Measurements from ENCODE around the gene CPA4.

Gene CPA4

DNA sequence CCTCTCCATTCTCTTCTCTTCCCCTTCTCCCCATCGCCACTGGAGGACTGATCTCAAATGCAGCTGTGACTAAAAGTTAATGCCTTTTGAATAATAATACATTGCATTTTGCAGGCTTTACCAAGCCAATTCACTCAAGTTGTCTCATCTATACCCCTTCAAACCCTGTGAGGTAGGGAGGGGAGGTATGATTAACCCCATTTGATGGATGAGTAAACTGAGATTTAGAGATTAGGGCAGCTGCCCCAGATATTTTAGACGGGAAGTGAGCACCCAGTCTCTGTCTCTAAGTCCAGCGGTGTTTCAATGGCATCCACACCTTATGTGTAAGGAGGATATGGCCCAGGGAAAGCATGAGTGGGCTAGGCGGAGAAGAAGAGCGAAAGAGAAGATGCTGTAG, 52.8 kb downstream of the CPA4 start:
- no peak for DNase-seq (ENCODE audit: low spot score)

DNA sequence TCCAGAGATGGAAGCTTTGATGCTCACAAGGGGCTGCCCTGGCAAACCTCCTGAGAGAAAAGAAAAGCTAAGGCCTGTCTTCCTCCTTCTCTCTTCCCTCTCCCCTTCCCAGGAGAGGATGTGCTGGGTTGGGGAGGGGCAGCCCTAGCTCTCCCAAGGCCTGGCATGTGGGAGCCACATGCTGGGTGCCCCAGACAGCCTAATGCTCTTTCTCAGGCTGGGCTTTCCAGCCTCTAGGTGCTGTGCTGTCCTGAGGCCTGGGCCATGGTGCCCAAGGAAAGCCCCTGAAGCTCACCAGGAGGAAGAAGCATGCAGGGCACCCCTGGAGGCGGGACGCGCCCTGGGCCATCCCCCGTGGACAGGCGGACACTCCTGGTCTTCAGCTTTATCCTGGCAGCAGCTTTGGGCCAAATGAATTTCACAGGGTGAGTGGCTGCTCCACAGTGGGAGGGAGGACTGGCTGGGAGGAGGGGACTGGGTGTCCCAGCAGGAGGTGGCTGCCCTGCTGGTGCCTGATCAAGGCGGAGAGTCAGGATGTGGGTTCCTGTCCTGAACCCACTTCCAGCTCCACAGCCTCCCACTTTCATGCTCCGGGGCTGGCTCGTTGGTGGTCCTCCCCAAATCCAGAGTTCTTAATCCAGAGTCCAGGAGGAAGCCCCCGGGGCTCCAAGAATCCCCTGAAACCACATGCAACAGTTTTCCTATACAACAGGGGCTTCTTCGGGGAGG, 53.4 kb downstream of the CPA4 start:
- no peak for DNase-seq (ENCODE audit: low spot score)

DNA sequence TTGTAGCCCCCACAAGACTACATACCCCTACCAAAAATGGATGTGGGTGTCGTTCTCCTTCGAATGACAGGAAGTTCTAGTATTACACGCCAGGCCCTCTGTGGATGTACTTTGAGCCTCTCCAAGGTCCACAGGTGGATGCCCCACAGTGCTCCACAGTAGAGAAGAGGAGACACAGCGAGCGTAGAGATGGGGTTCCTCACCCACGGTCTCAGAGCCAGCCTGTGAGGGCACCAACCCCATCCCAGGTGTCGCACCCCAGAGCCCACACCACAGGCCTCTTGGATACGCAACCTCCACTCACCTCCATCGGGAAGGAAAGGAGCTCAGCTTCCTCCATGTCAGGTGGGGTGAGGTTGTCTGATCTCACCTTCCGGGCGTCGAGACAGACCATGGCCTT, 54.0 kb downstream of the CPA4 start:
- no peak for DNase-seq (ENCODE audit: low spot score)

DNA sequence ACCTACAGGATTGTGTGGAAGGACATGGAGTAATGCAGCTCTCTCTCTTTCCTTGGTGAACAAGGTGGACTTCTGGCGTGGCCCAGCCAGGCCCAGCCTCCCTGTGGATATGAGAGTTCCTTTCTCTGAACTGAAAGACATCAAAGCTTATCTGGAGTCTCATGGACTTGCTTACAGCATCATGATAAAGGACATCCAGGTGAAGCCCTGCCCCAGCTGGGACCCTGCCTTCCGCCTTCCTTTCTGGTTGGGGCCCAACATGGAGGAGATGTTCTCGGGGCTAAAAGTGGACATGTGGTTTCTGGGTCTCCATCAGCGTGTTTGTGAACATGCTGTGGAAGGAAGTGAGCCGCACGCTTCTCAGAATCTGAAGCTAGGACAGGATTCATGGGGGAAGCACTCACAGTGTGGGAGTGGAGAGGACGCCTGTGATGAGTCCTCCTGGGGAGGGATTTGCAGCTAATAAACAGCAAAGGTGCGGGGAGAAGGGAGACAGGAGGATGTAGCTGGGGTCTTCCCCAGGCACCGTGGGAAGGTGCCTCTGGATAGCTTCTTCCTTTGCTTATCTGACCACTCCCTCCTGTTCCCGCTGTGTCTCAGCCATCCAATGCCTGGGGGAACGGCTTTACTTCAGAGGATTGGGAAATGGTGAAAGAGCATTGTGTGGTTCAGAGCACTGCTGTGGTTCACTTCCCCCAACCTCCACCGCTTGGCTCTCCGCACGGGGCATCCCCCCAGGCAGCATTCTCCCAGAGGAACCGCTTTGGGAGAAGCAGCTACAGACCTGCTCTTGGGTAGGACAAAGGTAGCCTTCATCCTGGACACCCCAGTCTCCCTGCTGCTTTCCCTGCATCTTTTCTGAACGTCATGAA, 57.2 kb downstream of the CPA4 start:
- no peak for DNase-seq (ENCODE audit: low spot score)

DNA sequence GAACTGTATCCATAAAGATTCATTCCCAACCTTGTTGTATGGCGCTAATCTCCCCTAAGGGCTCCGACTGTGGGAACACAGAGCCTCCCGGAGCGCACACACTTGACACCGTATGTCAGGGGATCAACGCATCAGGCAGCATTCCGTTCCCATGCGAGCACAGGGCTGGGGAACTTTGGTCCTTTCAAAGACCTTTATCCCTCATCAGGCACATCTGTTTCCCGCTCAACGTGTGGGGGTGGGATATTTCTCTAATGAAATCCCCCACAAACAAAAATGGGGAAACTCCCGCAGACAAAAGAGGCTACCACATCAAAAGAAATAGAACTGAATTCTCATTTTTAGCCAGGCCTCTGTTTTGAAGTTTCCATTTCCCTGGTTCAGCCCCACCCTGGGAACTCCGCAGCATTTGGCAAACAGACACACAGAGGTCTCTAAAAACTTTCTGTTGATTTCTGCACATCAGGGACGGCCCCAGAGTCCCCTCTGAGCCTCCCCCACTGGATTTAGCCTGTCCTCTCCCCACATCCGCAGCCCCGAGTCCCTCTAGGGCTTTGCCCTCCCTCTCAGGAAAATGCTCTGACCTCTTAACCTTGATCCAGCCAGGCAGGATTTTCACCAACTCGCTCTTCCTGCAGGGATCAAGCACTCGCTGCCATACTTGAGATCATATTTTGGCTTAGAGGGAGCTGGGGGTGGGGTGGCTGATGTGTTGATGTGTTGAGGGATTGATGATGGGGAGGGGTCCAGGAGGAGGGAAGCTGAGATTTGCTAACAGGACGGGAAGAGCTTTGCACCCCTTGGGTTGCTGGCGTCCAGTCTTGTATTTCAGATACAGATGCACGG, 58.2 kb downstream of the CPA4 start:
- DNase-seq (ENCODE audit: low spot score), result no peak

DNA sequence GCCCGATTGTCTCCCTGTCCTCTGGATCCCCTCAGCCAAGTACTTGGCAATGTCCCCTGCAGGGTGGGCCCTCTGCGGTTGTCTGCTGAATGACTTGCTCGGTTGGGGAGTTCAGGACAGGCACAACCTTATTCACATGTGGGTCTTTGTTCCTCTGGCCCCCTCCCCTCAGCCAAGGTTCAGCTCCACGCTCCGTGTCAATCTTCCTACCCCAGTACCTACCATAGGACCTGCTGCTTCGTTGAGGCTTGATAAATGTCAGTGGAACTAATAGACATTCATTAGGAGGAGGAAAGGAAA, 58.8 kb downstream of the CPA4 start:
- DNase-seq (ENCODE audit: low spot score), result no peak

DNA sequence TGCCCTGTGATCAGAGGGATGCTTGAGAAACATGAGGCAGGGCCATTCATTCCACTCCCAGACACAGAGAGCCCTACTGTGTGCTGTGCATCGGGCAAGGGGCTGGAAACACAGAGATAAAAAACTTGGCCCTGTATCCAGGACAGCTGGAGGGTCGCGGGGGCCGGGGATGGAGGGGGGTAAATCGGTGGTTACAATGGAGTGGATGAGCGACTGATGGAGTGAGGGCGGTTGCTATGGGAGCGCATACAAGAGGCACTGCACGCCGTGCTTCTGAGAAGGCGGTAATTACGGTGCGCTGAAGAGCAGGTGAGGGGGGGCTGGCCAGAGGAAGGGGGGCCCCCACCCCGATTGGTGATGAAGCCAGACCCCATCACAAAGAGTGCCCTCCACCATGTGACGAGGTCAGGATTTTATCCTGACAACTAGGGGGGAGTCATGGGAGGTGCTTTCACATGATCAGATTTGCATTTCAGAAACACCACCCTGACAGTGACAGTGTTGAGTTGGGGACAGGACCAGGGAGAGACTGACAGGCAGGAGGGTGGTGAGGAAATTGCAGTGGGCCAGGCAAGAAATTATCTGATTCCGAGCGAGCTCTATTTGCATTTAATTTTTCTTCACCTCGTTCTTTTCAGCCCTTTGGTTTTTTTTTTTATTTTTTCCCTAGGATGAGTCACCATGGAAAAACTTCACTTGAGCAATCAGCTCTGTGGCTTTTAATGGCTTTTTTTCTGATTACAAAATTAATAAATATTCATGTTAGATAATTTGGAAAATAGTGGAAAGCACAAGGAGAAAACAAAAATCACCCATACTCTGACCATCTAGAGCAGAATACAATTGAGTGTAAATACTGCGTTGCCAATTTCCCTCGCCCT, 59.5 kb downstream of the CPA4 start:
- no peak for DNase-seq (ENCODE audit: low spot score)

DNA sequence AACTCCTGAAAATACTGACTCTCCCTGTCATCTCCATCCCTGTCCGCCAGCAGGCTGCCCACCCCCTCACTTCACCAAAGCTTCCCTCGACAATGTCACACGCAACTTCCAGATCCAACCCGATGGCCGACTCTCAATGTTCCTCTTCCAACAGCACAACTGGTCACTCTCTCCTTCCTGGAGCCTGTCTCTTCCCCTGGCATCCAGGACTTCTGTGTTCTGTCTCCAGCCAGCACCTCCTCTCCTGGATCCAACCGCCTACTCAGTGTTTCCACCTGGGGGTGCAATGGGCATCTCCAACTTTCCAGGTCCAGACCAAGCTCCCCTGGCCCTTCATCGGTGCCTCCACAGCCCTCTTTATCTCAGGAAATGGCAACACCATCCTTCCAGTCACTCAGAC, 60.2 kb downstream of the CPA4 start:
- DNase-seq (ENCODE audit: low spot score), result no peak

DNA sequence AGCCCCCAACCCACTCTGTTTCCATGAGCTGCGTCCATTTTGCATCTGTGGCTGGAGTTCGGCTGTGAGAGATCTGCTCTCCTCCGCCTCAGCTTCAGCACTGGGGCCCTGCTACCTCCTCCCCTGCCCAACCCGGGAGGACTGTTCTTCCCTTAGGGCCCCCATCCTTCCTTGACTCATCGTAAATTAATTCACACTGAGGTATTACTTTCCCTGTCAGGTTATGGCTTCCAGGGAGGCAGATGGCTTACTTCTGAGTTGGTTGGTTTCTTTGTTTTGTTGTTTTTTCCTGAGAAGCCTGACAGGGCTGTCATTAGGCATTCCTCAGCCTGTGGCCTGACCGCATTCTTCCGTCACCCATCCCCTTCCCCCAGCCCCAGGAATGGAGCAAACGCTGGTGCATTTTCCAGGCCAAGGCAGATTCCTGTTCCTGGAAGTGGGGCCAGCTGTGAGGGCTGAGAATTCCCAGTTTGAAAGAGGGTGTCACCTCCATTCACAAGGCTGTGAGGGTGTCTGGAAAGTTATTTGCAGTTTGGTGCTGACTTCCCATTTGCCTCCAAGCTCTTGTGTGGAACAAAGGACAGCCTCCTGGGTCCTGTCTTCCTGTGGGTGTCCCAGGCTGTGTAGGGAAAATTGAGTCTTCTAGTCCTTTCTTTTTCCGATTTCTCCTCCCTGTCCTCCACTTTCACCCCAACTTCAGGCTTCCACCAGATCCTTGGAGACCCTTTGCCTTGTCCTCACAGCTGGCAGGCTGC, 63.3 kb downstream of the CPA4 start:
- DNase-seq (ENCODE audit: low spot score), result no peak

DNA sequence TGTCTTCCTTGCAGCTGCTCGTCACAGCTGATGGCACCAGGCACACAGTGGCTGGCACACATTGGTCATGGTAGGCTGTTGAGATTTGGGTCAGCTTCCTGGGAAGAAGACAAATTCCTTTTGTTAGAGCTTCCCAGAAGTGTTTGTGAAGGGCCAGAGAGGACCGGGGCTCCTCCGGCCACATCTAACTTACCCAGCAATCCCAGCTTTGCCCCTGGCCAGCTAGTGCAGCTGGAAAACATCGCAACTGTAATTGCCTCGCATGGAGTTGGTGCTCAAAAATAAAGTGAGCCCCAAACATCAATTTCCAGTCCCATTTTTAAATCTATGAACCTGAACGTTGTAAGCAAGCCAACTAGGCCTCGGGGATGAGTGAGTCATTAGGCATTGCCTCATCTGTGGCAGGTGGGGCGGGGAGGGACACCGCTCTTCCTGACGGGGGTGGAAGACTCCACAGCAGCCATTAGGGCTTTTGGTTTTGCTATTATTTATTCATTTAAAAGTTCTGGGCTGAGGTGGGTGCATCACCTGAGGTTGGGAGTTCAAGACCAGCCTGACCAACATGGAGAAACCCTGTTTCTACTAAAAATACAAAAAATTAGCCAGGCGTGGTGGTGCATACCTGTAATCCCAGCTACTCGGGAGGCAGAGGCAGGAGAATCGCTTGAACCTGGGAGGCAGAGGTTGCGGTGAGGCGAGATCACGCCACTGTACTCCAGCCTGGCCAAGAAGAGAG, 64.1 kb downstream of the CPA4 start:
- no peak for DNase-seq (ENCODE audit: low spot score)

DNA sequence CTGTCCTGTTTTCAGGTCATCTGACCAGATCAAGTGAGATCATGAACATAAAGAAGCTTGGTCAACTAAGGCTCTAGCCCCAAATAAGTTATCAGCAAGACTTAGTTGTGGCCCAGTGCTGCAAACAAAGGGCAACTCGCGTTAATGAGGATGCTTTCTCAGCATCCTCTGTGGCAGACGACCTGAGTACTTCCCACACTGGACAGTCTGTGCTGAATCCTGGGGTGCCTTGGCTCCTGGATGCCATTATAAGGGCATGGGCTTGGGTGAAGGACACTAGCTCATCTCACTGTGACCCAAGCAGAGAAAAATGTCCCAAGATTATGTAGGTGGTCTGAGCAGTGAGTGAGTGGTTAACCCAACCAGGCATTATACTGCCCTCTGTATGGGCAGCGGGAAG, 65.5 kb downstream of the CPA4 start:
- DNase-seq (ENCODE audit: low spot score), result no peak

DNA sequence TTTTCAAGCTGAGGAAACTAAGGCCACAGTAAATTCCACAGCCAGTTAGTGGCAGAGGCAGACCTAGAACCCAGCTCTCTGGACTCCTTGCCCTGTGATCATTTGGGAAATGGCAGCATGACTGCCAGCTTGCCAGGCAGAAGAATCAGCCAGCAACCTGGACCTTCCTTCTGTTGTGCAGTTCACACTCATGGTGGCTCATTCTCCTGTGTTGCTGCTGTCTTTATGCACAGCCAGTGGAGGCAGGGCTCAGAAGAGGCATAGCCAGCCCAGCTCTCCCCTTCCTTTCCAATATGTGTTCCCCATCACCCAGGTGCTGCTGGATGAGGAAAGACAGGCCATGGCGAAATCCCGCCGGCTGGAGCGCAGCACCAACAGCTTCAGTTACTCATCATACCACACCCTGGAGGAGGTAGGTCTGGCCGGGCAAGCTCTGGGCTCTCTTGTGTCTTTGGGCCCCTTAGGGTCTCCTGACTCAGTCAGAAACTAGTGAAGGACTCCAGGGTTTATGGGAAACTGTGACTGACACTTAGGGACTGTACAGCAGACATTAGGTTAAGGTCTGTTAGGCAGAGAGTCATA, 66.4 kb downstream of the CPA4 start:
- DNase-seq (ENCODE audit: low spot score), result no peak

DNA sequence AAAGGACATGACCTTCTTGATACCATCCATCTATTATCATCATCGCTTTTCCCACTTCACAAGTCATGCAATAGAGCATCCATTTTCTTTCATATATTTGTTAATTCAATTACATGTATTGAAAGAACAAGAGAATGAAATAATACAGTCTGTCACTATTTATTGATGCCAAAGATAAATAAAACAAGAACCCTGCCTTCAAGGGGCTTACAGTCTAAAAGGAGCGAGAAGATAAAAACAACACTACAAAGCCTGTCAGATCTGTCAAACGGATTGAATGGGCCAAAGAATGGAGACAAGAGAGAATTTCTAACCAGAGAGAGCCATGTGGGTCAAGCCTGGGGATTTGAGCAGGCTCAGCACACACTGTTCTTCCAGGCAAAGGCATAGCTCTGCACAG, 67.6 kb downstream of the CPA4 start:
- no peak for DNase-seq (ENCODE audit: low spot score)

DNA sequence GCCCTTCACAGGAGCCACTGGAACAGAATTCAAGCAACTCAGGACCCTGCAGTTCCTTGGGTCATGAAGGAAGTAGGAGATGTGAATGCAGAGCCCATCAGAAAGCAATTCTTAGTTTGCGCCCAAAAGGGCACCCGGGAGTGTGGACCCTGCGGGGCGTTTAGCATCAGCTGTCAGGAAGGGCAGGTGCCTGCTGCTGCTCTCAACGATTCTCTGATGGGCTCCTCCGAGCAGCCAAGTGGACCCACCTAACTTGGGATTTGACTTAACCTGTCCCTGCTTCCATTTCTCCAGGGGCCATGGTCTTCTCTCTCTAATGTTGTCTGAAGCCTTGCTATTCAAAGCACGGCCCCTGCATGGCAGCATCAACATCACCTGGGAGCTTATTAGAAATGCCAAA, 68.7 kb downstream of the CPA4 start:
- no peak for DNase-seq (ENCODE audit: low spot score)

DNA sequence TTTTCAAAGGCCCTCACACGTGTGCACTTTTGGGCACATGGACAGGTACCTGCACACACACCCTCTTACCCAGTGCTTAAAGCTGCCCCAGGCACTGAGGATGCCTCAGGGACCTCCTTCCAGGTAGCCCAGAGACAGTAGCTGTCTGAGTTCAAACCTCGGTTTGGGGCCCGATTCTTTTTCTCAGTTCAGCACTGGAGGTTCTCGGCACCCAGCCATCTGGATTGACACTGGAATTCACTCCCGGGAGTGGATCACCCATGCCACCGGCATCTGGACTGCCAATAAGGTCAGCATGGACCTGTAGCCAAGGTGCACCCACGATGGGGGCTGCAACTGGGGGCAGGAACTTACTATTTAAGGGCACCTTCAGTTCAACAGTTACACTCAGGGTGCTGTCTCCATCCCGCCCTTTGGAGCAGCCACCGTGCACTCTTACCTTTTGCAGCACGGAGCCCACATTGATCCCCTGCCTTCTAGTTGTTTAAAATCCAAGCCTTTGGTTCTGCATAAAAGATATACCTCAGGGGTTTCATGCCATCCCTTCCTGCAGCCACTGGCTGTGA, 69.4 kb downstream of the CPA4 start:
- DNase-seq (ENCODE audit: low spot score), result no peak

DNA sequence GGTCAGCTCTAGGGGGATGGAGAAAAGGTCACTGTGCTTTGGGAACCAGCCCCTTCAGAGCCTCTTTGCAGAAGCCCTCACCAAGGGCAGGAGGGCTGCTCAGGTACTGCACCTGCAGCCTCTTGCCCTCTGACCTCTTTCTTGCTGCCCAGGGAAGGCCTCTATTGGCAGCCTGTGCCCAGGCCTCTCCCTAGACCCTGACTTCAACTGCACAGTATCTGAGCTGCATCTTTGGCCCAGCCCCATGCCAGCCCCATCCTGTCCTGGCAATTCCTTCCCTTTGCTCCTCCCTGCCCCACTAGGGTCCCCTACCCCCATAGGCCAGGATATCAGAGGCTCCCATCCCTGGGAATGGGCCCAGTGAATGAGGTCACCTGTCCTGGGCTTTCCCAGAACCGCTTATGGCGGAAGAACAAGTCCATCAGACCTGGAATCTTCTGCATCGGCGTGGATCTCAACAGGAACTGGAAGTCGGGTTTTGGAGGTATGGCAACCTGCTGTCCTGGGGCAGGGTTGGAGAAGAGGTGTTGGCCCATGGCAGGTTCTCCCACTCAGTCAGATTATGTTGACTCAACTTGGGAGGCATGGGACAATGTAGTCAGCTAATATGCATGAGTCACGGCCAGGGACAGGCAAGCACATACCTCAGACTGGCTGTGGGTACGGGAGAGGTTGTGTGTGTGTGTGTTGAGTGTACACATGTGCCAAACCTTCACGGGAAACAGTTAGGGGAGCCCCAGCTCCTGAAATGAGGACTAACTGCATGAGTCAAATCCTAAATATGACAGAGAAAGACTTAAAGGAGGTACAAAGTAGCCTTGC, 70.3 kb downstream of the CPA4 start:
- no peak for DNase-seq (ENCODE audit: low spot score)

DNA sequence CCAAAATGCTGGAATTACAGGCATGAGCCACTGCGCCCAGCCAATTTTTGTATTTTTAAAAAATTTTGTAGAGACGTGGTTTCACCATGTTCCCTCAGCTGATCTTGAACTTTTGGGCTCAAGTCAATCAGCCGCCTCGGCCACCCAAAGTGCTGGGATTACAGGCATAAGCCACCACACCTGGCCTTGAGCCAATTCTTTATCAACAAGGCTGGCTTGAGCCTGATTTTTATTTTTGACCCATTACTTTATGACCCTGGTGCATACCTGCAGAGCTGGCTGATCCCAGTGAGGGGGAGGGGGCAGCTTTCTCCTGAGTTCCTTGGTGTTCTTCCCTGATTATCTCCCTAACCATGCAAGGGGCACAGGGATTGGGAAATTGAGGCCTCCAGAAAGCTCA, 71.5 kb downstream of the CPA4 start:
- DNase-seq (ENCODE audit: low spot score), result no peak

DNA sequence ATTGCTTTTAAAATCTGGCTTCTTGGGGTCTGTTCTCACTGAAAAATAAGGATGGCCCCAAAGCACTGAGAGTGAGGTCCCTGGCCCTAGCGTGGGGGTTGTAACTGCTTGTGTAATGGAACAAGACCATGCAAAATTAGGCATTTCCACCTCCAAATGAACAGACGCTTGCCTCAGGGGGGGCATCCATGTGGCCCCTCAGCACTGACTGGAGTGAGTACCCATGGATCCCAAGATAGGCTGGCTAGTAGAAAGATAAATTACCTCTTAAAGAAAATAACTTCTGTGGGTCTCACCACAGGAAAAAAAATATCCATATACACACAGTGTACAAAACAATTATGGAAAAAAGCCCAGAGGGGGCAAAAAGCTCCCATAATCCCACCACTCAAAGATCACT, 72.1 kb downstream of the CPA4 start:
- no peak for DNase-seq (ENCODE audit: low spot score)
